ENCODE data around the gene CTSC.

The CTSC gene

DNA sequence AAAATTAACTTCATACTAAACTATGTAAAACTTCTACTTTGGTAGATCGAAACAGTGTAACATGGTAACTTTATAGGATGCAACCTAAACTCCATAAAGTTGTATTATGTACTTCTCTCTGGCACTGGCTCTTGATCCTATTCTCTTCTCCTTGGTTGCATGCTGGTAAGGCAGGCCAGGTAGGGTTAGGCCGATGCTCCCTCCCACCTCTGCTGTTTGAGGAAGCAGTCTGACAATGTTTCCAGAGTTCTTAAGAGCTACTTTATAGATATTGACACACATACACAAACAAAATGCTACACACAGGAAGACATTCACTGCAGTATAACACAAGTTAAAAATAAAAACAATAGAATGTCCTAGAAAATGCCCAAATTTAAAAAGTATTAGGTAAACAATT is 22.5 kb downstream of the CTSC start:
- no peak for DNase-seq

GRCh38 chr11:88313441-88313840 is 24.1 kb downstream of the CTSC start:
- DNase-seq: no peak

- DNase-seq: no peak
Observed at GRCh38 chr11:88312628-88313027, 24.9 kb downstream of the CTSC start.

DNA sequence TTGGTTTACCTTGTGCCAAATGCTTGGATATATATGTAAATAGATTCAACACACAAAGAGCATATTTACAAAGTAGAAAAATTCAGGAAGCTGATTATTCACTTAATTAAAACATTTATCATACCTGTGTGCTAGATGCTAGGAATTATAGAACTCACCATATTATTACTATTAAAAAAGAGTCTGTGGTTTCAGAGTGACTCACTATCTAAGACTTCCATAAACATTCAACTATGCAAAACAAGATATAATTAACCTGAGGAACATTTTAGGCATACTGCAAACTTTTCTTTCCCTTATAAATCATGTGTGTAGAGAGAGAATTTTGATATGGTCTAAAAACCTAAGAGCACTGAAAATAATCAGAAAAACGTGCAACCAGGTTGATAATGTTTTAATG is 27.3 kb downstream of the CTSC start:
- no peak for DNase-seq

DNA sequence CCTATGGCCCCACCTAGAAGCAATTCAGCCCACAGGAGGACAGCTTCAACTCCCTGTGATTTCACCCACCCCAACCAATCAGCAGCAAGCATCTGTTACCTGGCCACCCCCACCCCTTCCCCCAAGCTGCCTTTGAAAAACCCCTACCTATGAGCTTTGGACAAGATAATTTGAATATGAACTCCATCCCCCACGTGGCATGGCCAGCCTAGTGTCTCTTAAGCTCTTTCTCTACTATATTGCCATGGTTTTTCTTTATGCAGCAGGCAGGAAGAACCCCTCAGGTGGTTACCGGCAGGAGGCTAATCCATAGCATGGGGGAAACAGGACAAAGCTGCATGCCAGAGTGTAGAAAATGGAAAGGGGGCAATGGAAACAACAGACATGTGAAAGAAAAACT is 29.0 kb downstream of the CTSC start:
- DNase-seq: no peak

DNA sequence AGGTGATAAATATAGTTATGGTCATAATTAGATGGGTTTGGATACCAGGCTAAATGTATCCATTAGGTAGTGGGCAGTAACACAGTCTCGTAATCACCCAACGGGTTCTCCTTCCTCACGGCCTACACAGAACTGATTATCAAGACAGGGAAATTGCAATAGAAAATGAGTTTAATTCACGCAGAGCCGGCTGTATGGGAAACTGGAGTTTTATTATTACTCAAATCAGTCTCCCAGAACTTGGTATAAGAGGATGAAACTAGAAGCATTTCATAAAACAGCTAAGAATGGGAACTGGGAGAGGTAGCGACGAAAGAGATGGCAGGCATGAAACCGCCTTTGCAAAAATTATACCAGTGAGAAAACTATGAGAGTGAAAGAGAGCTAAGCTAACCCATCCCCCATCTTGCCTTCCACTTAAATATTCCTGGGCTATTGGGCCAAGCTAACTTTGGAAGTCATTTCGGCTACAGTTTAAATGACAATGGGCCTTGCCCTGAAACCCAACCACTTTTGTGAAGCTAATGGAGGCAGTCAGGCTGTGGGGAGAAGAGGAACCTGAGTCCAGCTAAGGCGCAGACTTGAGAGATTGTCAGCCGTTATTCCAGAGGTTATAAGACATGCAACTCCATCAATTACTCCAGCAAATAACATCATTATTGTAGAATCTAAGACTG is 29.6 kb downstream of the CTSC start:
- no peak for DNase-seq

- no peak for DNase-seq
Observed at GRCh38 chr11:88306785-88307184, 30.8 kb downstream of the CTSC start.

GRCh38 chr11:88305430-88305829 is 32.1 kb downstream of the CTSC start:
- DNase-seq: no peak

GRCh38 chr11:88304352-88304751 is 33.2 kb downstream of the CTSC start:
- no peak for DNase-seq

DNA sequence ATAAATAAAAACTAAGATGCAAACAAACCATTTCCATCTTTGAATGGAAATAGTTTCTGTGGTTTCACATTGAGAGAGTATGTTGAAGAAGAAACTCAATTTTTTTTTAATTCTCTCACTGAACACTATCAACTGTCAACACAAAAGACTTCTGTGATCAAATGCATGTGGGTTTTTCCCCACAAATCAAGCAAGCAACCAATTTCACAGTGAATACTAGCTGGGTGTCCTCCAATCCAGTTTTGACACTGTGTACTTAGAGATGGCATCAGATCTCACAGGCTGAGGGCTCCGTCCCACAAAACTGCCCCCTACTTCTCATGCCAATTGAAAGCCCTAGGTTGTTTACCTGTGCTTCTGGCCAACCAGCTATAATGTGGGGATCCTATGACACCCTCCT is 34.5 kb downstream of the CTSC start:
- no peak for DNase-seq

DNA sequence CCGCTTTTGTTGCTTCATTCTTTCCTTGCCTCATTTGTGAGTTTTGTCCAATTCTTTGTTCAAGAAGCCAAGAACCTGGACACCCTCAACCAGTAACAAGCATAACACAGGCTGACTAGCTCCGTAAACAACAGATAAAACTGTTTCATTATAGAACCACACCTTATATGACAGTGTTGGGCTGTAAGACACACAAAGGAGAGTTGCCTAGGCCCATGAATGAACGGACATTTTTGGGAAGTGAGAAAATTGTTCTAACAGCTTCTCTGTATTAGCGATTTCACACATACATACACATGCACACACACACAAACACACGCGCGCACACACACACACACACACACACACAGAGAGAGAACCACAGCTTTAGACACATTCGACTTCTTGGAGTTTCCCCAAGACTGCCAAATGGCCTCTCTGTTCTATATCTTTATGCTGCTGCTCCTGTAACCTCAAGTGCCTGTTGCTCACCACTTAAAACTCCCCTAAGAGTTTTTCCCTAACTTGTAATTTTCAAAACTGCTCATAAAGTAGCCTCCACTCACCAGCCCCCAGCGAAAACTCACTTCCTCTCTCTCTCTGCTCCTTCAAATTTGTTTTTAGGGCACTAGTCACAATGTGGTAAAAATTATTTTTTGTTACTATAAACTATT is 35.9 kb downstream of the CTSC start:
- DNase-seq: no peak

DNA sequence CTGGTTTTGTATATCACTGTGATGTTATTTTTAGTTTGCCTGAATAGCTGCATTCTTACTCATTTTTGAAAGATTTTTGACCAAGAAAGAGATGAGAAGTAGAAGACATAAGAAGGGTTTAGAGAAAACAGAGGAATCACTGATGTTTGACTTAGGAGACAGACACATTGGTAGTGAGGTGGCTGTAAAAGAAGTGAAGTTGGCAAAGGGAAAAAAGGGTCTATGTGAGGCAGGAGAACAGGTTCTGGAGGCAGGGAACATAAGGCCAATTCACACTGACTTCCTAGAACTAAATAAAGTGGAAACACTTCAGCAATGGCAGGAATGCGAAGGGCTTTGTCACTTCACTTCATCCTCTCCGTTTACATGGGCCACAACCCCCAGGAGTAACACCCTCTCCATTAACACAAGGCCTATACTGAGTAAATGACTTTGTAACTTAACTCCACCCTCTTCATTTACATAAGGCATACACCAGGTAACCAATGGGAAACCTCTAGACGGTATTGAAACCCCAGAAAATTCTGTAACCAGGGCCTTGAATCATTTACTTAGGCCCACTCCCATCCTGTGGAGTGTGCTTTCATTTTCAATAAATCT is 36.5 kb downstream of the CTSC start:
- no peak for DNase-seq

DNA sequence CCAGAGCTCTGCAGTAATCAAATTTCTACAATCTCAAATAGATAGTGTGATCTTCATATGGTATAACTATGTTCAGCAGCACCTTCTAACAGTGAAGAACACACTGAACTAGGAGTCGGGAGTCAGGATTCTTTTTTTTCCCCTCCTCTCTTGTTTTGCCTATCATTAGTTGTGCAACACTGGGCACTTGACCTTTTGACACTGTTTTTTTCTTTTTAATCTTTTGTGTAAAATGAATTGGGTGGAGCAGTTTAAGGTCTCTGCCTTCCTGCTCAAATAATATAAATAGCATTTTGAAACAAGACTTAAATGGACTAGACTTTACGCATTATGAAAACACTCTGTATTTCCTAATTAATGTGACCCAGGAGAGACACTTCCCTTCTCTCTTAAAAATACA is 39.7 kb downstream of the CTSC start:
- no peak for DNase-seq

- no peak for DNase-seq
Observed at GRCh38 chr11:88297421-88297820, 40.1 kb downstream of the CTSC start.

DNA sequence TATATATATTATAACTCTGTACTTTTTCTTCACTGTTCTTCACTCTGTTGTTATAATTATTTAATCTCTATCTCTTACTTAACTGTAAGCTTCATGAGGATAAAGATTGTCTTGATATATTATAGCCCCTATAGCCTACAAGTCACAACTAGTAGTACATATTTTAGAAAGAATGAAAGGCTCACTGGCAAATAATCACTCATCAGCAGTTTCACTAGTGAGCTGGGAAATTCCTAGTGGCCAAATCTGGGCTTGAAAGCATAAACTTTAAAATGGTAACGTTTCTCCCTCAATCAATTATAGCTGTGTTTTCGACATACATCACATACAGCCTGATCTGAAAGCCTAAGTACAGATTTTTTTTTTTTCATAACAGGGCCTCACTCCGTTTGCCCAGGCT is 42.5 kb downstream of the CTSC start:
- no peak for DNase-seq

DNA sequence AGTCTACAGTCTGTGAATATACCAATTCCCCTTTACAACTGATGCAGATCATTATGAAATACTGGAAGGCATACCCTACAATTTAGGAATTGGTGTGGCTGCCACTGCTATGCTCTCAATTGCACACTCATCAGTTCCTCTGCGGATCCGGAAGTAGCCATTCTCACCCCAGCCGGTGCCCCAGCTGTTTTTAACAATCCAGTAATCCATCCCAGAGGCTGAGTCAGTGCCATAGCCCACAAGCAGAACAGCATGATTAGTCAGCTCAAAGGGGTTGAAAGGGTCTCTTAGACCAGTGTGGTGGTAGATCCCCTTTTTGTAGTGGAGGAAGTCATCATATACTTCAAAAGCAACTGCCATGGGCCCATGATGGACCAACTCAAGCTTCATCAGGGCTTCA is 43.6 kb downstream of the CTSC start:
- no peak for DNase-seq

DNA sequence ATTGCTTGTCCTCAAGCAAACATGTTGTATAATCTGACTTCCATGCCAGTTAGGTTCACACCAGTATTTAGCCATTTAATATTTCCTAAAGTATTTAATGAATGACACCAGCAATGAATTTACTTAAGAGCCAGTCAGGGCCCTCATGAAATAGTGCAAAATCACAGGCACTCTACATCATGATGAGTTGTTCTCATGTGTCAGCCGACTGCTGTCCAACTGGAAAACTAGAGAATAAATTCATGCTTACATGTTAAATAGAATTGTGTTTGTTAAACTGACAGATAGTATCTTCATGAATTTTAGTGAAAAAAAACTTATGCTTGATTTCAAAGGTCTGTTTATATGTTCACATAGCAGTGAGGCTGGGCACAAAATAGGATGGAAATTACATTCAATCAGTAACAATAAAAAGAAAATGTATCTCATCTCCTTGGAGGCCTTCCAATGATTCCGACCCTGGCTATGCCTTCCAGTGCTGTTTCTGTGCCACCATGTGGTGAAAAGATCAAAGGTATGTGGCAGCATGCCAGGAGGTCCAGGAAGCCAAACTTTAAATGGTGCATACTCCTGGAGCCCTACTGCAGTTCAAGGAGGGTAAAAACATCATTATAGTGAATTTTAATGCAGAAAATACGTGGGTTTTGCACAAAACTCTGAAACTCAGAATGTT is 45.2 kb downstream of the CTSC start:
- no peak for DNase-seq

DNA sequence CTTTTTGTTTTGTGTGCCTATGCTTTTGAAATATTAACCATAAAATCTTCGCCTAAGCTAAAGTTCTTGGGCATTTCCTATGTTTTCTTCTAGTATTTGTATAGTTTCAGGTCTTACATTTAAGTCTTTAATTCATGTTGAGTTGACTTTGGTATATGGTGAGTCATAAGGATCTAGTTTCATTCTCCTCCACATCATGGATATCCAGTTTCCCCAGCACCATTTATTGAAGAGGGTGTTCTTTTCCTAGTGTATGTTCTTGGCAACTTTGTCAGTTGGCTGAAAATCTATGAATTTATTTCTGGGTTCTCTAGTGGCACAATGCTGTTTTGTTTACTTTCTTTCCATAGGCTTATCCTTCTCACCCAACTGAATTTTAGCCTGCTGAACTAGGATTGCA is 49.0 kb downstream of the CTSC start:
- DNase-seq: no peak

DNA sequence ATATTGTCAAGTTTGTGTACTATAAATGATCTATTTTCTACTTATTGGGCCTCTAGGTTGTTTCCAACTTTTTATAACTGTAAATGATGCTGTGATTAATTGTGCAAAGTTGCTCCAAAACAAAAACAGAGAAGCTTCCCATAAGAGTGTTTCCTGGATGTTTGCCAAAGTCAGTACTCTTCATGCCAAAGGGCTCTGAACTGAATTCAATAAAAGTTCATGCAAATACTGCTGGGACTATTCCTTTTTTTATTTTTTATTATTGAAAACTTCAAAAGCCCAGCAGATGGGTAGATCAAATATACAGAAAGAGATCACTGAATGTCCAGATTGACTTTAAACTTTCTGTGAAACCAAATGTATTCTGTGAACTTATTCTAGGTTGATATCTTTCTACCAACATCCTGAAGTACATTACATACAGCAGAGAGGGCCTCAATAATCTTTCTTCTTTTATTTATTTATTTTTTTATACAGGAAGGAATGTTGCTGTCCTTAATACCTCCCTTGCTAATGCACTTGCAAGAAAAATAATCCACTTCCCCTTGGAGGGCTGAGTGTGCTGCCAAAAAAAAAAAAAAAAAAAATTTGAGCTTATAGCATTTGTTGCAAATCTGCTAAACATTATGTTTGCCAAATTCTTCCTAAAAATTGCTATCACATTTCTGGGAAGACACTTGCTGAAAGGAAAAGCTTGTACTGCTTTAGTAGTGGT is 53.0 kb downstream of the CTSC start:
- no peak for DNase-seq

DNA sequence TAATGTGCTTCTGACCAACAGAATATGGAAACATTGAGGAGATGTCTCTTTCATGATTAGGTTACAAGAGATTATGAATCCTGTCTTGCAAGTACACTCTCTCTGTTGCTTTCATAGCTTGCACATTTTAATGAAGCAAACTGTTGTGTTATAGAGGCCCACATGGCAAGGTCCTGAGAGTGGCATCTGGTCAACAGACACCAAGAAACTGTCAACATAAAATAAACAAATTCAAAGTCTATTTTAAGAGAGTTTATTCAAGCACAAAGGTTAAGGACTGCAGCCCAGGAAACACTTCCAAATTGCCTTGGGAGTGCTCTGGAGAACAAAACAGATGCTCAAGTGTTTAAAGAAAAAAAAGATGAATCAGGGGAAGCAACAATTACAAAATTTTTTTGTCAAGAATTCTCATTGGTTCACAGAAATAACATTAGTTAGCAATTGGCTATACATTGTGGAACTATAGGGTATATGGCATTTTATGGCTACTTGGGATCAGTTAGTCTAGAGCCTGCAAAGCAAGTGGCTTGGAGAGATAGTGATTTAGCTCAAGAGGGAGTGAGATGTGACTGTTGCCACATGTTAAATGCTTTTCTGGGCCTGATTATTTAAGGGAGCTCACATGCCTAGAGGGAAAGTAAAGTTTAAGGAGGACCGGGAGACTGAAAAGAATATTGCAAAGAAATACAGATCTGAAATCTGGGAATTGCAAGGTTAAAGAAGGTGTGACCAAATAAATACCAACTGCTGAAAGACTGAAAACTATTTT is 54.6 kb downstream of the CTSC start:
- no peak for DNase-seq

GRCh38 chr11:88281317-88281712 is 56.2 kb downstream of the CTSC start:
- no peak for DNase-seq

DNA sequence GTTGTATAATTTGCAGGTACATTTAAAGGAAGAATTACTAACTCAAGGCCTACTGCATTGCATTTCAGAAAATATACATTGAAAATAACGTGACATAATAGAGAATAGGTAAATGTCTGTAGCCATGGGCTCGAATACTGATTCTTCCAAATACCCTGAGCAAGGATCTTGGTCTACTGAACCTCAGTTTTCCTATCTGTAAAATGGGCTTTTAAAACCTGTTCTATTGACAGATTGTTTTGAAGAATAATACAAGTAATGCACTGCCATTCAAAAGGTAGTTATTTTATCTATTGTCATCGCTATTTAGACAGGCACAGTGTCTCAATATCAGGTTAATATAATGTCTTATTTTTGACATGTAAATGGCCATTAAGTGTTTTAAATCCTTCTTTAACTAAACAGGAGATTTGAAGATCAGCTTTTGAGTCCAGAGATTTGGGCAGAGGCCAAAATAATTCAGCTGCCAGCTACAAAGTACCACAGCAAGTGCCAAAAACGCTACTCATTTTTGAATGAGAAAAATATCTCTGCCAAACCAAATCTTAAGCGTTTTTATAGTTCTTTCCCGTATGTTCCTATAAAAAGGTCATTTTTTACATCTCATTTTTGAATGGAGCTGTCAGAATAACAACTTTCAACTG is 56.7 kb downstream of the CTSC start:
- no peak for DNase-seq
